ENCODE data around the gene TNNI3K. TPM values are rescaled to one million over a fixed set of nuclear protein-coding genes. Genes with fewer than 3 reads are reported as not detected.

Gene TNNI3K
- polyA plus RNA-seq, 1 donor (not counting 4 experiments of a cell fraction or from before 2014, with no cell fraction given), result 0.41 TPM

DNA sequence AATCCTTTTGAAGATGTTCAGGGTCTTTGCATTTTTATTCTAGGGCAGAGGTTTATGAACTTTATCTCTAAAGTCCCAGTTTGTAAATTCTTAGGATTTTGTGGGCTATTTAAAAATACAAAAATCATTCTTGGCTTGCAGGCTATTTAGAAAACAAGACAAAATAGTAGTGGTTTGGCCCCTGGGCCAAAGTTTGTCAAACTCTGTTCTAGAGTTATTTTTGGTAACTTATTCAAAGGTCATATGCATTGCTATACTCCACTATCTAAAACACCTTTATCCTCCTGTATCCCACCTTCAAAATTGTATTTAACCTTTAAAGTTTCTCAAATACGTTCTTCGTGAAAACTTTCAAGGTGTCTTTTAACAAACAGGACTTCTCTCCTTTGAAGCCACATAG, 352.7 kb downstream of the TNNI3K start:
- H3K36me3 ChIP-seq (ENCODE audit: control insufficient read depth in 2 of 2, extremely low read depth in 1 of 2, insufficient read depth in 2 of 2, low read length in 2 of 2), result no peaks in the 10 kb centered on the region
- no peaks in the 10 kb centered on the region for H3K79me2 ChIP-seq (ENCODE audit: control insufficient read depth, insufficient read depth, low read length)
- H3K27ac ChIP-seq (ENCODE audit: control insufficient read depth, insufficient read depth, low read length), result no peak overlapping the region
- H3K9me1 ChIP-seq (ENCODE audit: control insufficient read depth, extremely low read depth, insufficient read depth, low read length), result no peaks in the 10 kb centered on the region
- no peak for TF ChIP-seq EZH2 (IDR thresholded peaks at IDR 0.05; ENCODE audit: low read length)
- TF ChIP-seq, protein P1, sequence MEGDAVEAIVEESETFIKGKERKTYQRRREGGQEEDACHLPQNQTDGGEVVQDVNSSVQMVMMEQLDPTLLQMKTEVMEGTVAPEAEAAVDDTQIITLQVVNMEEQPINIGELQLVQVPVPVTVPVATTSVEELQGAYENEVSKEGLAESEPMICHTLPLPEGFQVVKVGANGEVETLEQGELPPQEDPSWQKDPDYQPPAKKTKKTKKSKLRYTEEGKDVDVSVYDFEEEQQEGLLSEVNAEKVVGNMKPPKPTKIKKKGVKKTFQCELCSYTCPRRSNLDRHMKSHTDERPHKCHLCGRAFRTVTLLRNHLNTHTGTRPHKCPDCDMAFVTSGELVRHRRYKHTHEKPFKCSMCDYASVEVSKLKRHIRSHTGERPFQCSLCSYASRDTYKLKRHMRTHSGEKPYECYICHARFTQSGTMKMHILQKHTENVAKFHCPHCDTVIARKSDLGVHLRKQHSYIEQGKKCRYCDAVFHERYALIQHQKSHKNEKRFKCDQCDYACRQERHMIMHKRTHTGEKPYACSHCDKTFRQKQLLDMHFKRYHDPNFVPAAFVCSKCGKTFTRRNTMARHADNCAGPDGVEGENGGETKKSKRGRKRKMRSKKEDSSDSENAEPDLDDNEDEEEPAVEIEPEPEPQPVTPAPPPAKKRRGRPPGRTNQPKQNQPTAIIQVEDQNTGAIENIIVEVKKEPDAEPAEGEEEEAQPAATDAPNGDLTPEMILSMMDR (optimal IDR thresholded peaks at IDR 0.05 in 1 of 3, IDR thresholded peaks at IDR 0.05 in 1 of 3, conservative IDR thresholded peaks at IDR 0.05 in 1 of 3; ENCODE audit: extremely low read depth in 1 of 3, insufficient read depth in 2 of 3, low read length in 3 of 3), result no peak
- FAIRE-seq (no peak), DNase-seq (ENCODE audit: low read depth, low spot score) (no peak)
- no peaks in the 10 kb centered on the region for H4K20me1 ChIP-seq (ENCODE audit: control insufficient read depth, extremely low read depth, insufficient read depth, low read length)
- H2AFZ ChIP-seq (ENCODE audit: control insufficient read depth, low read length), result no peak overlapping the region
- no peak overlapping the region for H3K9ac ChIP-seq (ENCODE audit: control insufficient read depth, extremely low read depth, insufficient read depth, low read length)
- no peaks in the 10 kb centered on the region for H3K4me1 ChIP-seq (ENCODE audit: control insufficient read depth, extremely low read depth, insufficient read depth, low read length)
- dilution Hi-C loops (cut with MboI; ENCODE audit: extremely low pct_ligation_motif_present, low sequenced_read_pairs), result no loop called here
- H3K27me3 ChIP-seq (ENCODE audit: control insufficient read depth, extremely low read depth, insufficient read depth, low read length), result no peaks in the 10 kb centered on the region
- H3K4me3 ChIP-seq (ENCODE audit: control insufficient read depth in 2 of 3, extremely low read depth in 1 of 3, insufficient read depth in 2 of 3, low read depth in 1 of 3, low read length in 3 of 3), result no peak overlapping the region
- H3K4me2 ChIP-seq (ENCODE audit: control insufficient read depth, extremely low read depth, insufficient read depth, low read depth, low read length), result no peak overlapping the region
- H3K9me3 ChIP-seq (ENCODE audit: control insufficient read depth, low read depth, low read length), result no peaks in the 10 kb centered on the region

DNA sequence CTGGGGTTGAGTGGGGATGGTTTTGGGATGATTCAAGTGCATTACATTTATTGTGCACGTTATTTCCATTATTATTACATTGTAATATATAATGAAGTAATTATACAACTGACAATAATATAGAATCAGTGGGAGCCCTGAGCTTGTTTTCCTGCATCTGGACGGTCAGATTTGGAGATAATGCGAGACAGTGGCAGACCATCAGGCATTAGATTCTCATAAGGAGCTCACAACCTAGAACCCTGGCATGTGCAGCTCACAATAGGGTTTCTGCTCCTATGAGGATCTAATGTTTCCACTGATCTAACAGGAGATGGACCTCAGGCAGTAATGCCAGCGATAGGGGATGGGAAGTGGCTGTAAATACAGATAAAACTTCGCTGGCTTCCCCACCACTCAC, 355.1 kb downstream of the TNNI3K start:
- Histone ChIP-seq H3K9ac (ENCODE audit: control insufficient read depth, extremely low read depth, insufficient read depth, low read length) (no peak overlapping the region), H3K36me3 (ENCODE audit: control insufficient read depth in 2 of 2, extremely low read depth in 1 of 2, insufficient read depth in 2 of 2, low read length in 2 of 2) (no peaks in the 10 kb centered on the region), H3K9me1 (ENCODE audit: control insufficient read depth, extremely low read depth, insufficient read depth, low read length) (no peaks in the 10 kb centered on the region), H3K27ac (ENCODE audit: control insufficient read depth, insufficient read depth, low read length) (no peak overlapping the region), H3K27me3 (ENCODE audit: control insufficient read depth, extremely low read depth, insufficient read depth, low read length) (no peaks in the 10 kb centered on the region), H3K4me3 (ENCODE audit: control insufficient read depth in 2 of 3, extremely low read depth in 1 of 3, insufficient read depth in 2 of 3, low read depth in 1 of 3, low read length in 3 of 3) (no peak overlapping the region), H3K4me2 (ENCODE audit: control insufficient read depth, extremely low read depth, insufficient read depth, low read depth, low read length) (no peak overlapping the region), H3K79me2 (ENCODE audit: control insufficient read depth, insufficient read depth, low read length) (no peaks in the 10 kb centered on the region), H3K4me1 (ENCODE audit: control insufficient read depth, extremely low read depth, insufficient read depth, low read length) (no peaks in the 10 kb centered on the region), H4K20me1 (ENCODE audit: control insufficient read depth, extremely low read depth, insufficient read depth, low read length) (no peaks in the 10 kb centered on the region), H3K9me3 (ENCODE audit: control insufficient read depth, low read depth, low read length) (no peaks in the 10 kb centered on the region), H2AFZ (ENCODE audit: control insufficient read depth, low read length) (no peak overlapping the region)
- DNase-seq (ENCODE audit: low read depth, low spot score) (no peak), FAIRE-seq (no peak)
- dilution Hi-C loops (cut with MboI; ENCODE audit: extremely low pct_ligation_motif_present, low sequenced_read_pairs), result no loop called here
- TF ChIP-seq, protein P1 (optimal IDR thresholded peaks at IDR 0.05 in 1 of 3, IDR thresholded peaks at IDR 0.05 in 1 of 3, conservative IDR thresholded peaks at IDR 0.05 in 1 of 3; ENCODE audit: extremely low read depth in 1 of 3, insufficient read depth in 2 of 3, low read length in 3 of 3), result no peak
- TF ChIP-seq EZH2 (IDR thresholded peaks at IDR 0.05; ENCODE audit: low read length), result no peak
